ENCODE measurements around the gene NKIRAS2. TPM values are rescaled to one million over a fixed set of nuclear protein-coding genes. Genes with fewer than 3 reads are reported as not detected.
"Not testable (repeated sequence)": the region's sequence is repeated elsewhere in the genome, so short reads cannot be mapped to it uniquely, and the experiment has no call there.

The NKIRAS2 gene
- total RNA-seq, 1 donor from 2014 or later, result 28.8 TPM

GRCh38 chr17:42018339-42018738 lies 1.6 kb upstream of the NKIRAS2 start:
- DNase-seq (no peak), ATAC-seq (no peak)
- H3K36me3 ChIP-seq, result peaks cover 13% of the 10 kb centered on the region
- intact Hi-C loops (cut with DNase I), result no loop called here
- no peaks in the 10 kb centered on the region for H3K27me3 ChIP-seq
- peaks cover 41% of the 10 kb centered on the region for H3K4me1 ChIP-seq
- TF ChIP-seq CTCF (IDR thresholded peaks at IDR 0.05), result no peak
- H3K4me3 ChIP-seq, result peak overlapping the region; percentile 93
- H3K27ac ChIP-seq, result peak overlapping the region; percentile 95
- no peaks in the 10 kb centered on the region for H3K9me3 ChIP-seq

GRCh38 chr17:42018988-42019387 lies 902 bp upstream of the NKIRAS2 start:
- Histone ChIP-seq H3K4me3 (no peak overlapping the region), H3K36me3 (peaks cover 19% of the 10 kb centered on the region), H3K27me3 (no peaks in the 10 kb centered on the region), H3K9me3 (no peaks in the 10 kb centered on the region), H3K27ac (no peak overlapping the region), H3K4me1 (peaks cover 43% of the 10 kb centered on the region)
- intact Hi-C loops (cut with DNase I), result no loop called here
- TF ChIP-seq CTCF (IDR thresholded peaks at IDR 0.05), result no peak
- DNase-seq (no peak), ATAC-seq (no peak)

- H3K4me3 ChIP-seq, result peak overlapping the region; percentile 97
- not testable (repeated sequence) for H3K9me3 ChIP-seq, ATAC-seq, H3K27me3 ChIP-seq
- intact Hi-C loops (cut with DNase I), result loop anchor here (10.0 kb wide), 1 partner anchor 94 kb away; the partner anchor contains the start of gene DHX58
- peak overlapping the region; percentile 86 for H3K27ac ChIP-seq
- peaks cover 23% of the 10 kb centered on the region for H3K36me3 ChIP-seq
- peak; percentile 32 for DNase-seq
- H3K4me1 ChIP-seq, result peaks cover 47% of the 10 kb centered on the region
Observed at GRCh38 chr17:42020845-42021244, 955 bp downstream of the NKIRAS2 start.

- H3K27me3 ChIP-seq, result no peaks in the 10 kb centered on the region
- peaks cover 35% of the 10 kb centered on the region for H3K4me1 ChIP-seq
- peaks cover 23% of the 10 kb centered on the region for H3K36me3 ChIP-seq
- H3K4me3 ChIP-seq, result no peak overlapping the region
- H3K27ac ChIP-seq, result peak overlapping the region; percentile 68
- intact Hi-C loops (cut with DNase I), result loop anchor here (10.0 kb wide), 1 partner anchor 91 kb away; the partner anchor contains the start of gene DHX58
- DNase-seq (peak; percentile 85), ATAC-seq (peak; percentile 48)
- no peaks in the 10 kb centered on the region for H3K9me3 ChIP-seq
- TF ChIP-seq CTCF (IDR thresholded peaks at IDR 0.05), result no peak
Observed at GRCh38 chr17:42023524-42024349, 3.8 kb downstream of the NKIRAS2 start.

- H3K27ac ChIP-seq, result peak overlapping the region; percentile 68
- no peak for ATAC-seq
- no peak for DNase-seq
- peaks cover 35% of the 10 kb centered on the region for H3K4me1 ChIP-seq
- TF ChIP-seq CTCF (IDR thresholded peaks at IDR 0.05), result no peak
- H3K27me3 ChIP-seq, result no peaks in the 10 kb centered on the region
- H3K36me3 ChIP-seq, result peaks cover 23% of the 10 kb centered on the region
- no peaks in the 10 kb centered on the region for H3K9me3 ChIP-seq
- intact Hi-C loops (cut with DNase I), result loop anchor here (10.0 kb wide), 1 partner anchor 90 kb away; the partner anchor contains the start of gene DHX58
- no peak overlapping the region for H3K4me3 ChIP-seq
Observed at GRCh38 chr17:42025191-42025579, 5.3 kb downstream of the NKIRAS2 start.

- no peak for DNase-seq
- peaks cover 29% of the 10 kb centered on the region for H3K4me1 ChIP-seq
- no peaks in the 10 kb centered on the region for H3K27me3 ChIP-seq
- peaks cover 23% of the 10 kb centered on the region for H3K36me3 ChIP-seq
- TF ChIP-seq CTCF (IDR thresholded peaks at IDR 0.05), result no peak
- no peak overlapping the region for H3K4me3 ChIP-seq
- intact Hi-C loops (cut with DNase I), result loop anchor here (10.0 kb wide), 1 partner anchor 89 kb away; the partner anchor contains the start of gene DHX58
- no peak for ATAC-seq
- H3K27ac ChIP-seq, result no peak overlapping the region
- no peaks in the 10 kb centered on the region for H3K9me3 ChIP-seq
Observed at GRCh38 chr17:42025936-42026335, 6.0 kb downstream of the NKIRAS2 start.
